ENCODE data around the gene TECPR2. TPM values are rescaled to one million over a fixed set of nuclear protein-coding genes. Genes with fewer than 3 reads are reported as not detected.

TECPR2 gene
- total and polyA plus RNA-seq, 10 of the 15 experiments (the other 5 are each of a cell fraction or from before 2014, with no cell fraction given), result 0.15 to 10.0 (median 3.0) TPM

GRCh38 chr14:102528431-102529170, 165.9 kb downstream of the TECPR2 start (continued):
- TF ChIP-seq, protein P1, sequence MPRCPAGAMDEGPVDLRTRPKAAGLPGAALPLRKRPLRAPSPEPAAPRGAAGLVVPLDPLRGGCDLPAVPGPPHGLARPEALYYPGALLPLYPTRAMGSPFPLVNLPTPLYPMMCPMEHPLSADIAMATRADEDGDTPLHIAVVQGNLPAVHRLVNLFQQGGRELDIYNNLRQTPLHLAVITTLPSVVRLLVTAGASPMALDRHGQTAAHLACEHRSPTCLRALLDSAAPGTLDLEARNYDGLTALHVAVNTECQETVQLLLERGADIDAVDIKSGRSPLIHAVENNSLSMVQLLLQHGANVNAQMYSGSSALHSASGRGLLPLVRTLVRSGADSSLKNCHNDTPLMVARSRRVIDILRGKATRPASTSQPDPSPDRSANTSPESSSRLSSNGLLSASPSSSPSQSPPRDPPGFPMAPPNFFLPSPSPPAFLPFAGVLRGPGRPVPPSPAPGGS (IDR thresholded peaks at IDR 0.05; ENCODE audit: borderline replicate concordance, insufficient read depth, low read depth, low read length, poor library complexity, severe bottlenecking), result no peak
- no peak for TF ChIP-seq SMAD5 (IDR thresholded peaks at IDR 0.05; ENCODE audit: low read depth)
- TF ChIP-seq ESRRA (IDR thresholded peaks at IDR 0.05; ENCODE audit: low read length), result no peak
- TF ChIP-seq HCFC1 (IDR thresholded peaks at IDR 0.05; ENCODE audit: low read length), result no peak

DNA sequence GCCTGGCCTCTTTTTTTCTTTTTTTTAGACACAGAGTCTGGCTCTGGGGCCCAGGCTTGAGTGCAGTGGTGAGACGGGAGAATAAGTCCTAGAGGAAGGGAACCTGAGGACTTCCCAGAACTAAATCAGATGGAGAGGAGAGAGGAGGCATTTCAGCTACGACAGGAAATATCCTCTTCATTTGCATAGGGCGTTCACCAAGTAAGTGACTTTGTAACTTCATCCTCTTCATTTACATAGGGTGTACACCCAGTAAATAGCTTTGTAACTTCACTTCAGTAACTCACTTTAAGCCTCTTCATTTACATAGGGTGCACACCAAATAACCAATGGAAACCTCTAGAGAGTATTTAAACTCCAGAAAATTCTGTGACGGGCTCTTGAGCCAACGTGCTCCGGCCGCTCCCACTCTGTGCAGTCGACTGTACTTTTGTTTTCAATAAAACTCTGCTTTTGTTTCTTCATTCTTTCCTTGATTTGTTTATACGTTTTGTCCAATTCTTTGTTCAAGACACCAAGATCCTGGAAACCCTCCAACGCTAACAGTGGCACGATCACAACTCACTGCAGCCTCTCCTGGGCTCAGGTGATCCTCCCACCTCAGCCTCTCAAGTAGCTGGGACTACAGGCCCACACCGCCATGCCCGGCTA, 168.2 kb downstream of the TECPR2 start:
- BruUV-seq (replicated peaks), result no TSS peak
- ChIA-PET POLR2A (no interaction called here), SMC1A (ENCODE audit: uncharacterized antibody, unreplicated experiment) (no interaction called here), RAD21 (ENCODE audit: unreplicated experiment) (no interaction called here), CTCF (no interaction called here)
- Histone ChIP-seq H4K20me1 (ENCODE audit: control insufficient read depth, insufficient read depth) (no peaks in the 10 kb centered on the region), H3K4me2 (ENCODE audit: control insufficient read depth, insufficient read depth) (no peak overlapping the region), H3K4me3 (no peak overlapping the region), H2AFZ (ENCODE audit: control insufficient read depth, low read depth, low read length) (no peak overlapping the region), H3K79me2 (ENCODE audit: control insufficient read depth, insufficient read depth, low read length) (no peaks in the 10 kb centered on the region), H3K27ac (ENCODE audit: control insufficient read depth, insufficient read depth) (no peak overlapping the region), H3K9ac (ENCODE audit: control insufficient read depth, insufficient read depth, low read length) (no peak overlapping the region), H3K36me3 (ENCODE audit: control insufficient read depth in 2 of 2, insufficient read depth in 2 of 2, low read length in 1 of 2) (no peaks in the 10 kb centered on the region), H3K4me1 (ENCODE audit: control insufficient read depth, insufficient read depth, low read length) (no peaks in the 10 kb centered on the region; the same call in none of the 2 replicates), H3K9me3 (replicated peaks; ENCODE audit: control insufficient read depth, insufficient read depth, low read length) (no peaks in the 10 kb centered on the region), H3K27me3 (replicated peaks in 1 of 2; ENCODE audit: control insufficient read depth in 2 of 2, insufficient read depth in 2 of 2, low read length in 1 of 2) (no peaks in the 10 kb centered on the region)
- FAIRE-seq, result no peak
- TF ChIP-seq FOXM1 (IDR thresholded peaks at IDR 0.05; ENCODE audit: low read depth, low read length) (no peak), SIN3A (IDR thresholded peaks at IDR 0.05; ENCODE audit: low read depth, low read length) (no peak), STAT3 (IDR thresholded peaks at IDR 0.05; ENCODE audit: low read depth, low read length) (no peak), PAX5 (IDR thresholded peaks at IDR 0.05; ENCODE audit: borderline replicate concordance, low read depth, low read length) (no peak), SPI1 (IDR thresholded peaks at IDR 0.05; ENCODE audit: borderline replicate concordance, insufficient read depth, low read depth, low read length) (no peak), PBX3 (IDR thresholded peaks at IDR 0.05; ENCODE audit: insufficient replicate concordance, low read depth, low read length) (no peak), TCF3 (IDR thresholded peaks at IDR 0.05; ENCODE audit: borderline replicate concordance, insufficient read depth, low read depth, low read length) (no peak), HDAC2 (IDR thresholded peaks at IDR 0.05) (no peak), BCL11A (IDR thresholded peaks at IDR 0.05; ENCODE audit: low read depth, low read length) (no peak), SMC3 (IDR thresholded peaks at IDR 0.05; ENCODE audit: borderline replicate concordance, low read length) (no peak), KLF5 (IDR thresholded peaks at IDR 0.05; ENCODE audit: partially characterized antibody) (no peak), IKZF2 (IDR thresholded peaks at IDR 0.05) (no peak)
- WGBS (ENCODE audit: insufficient coverage, insufficient replicate concordance, low lambda C conversion rate, missing lambda C conversion rate), result 35% methylated on average over 13 of the region's 13 CpGs
- intact Hi-C loops (cut with micrococcal nuclease; ENCODE audit: unreplicated experiment) (no loop called here), in situ Hi-C loops (cut with MboI) (no loop called here)
- peak; percentile 38 for ATAC-seq
- DNase-seq (ENCODE audit: low read depth, low spot score), result no peak

Data from GM12878 (cell line).